ENCODE measurements around the gene UGGT2. TPM values are rescaled to one million over a fixed set of nuclear protein-coding genes. Genes with fewer than 3 reads are reported as not detected.

UGGT2 gene
- total and polyA plus RNA-seq, 4 donors: 7.6 to 60.2 (median 16.3) TPM

DNA sequence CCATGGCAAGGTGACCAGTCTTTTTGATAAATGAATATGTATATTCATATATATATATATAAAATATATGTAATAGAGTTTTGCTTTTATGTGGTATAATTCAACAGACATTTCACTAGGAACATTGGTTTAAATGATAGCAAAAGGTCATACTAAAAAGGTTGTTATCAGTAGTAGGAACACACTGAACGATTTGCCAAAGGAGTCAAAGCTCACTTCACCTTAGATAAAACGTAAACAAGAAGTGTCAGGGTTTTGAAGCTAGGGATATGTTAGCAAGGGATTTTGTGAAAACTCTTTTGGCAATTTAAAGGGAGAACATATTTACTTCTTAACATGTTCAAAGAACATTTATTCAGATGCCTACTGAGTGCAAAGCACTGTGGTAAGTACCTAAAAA lies 28.7 kb upstream of the UGGT2 start:
- Histone ChIP-seq H3K27ac (ENCODE audit: low read depth in 1 of 2, low read length in 1 of 2) (no peak overlapping the region), H3K9me3 (ENCODE audit: control insufficient read depth in 4 of 4, insufficient read depth in 3 of 4, low read length in 3 of 4) (no peaks in the 10 kb centered on the region), H3K9ac (ENCODE audit: insufficient read depth in 1 of 2, low read length in 2 of 2) (no peak overlapping the region), H3K4me1 (ENCODE audit: control insufficient read depth in 5 of 5, insufficient read depth in 5 of 5, low read length in 5 of 5) (no peaks in the 10 kb centered on the region), H3K27me3 (ENCODE audit: control insufficient read depth in 3 of 3, insufficient read depth in 3 of 3, low read length in 2 of 3) (peaks cover 0 to 28% (median 9%) of the 10 kb centered on the region in 3 donors), H3K4me3 (no peak overlapping the region), H3K36me3 (ENCODE audit: control insufficient read depth in 4 of 4, insufficient read depth in 4 of 4, low read length in 4 of 4) (no peaks in the 10 kb centered on the region)
- TF ChIP-seq, protein P1, sequence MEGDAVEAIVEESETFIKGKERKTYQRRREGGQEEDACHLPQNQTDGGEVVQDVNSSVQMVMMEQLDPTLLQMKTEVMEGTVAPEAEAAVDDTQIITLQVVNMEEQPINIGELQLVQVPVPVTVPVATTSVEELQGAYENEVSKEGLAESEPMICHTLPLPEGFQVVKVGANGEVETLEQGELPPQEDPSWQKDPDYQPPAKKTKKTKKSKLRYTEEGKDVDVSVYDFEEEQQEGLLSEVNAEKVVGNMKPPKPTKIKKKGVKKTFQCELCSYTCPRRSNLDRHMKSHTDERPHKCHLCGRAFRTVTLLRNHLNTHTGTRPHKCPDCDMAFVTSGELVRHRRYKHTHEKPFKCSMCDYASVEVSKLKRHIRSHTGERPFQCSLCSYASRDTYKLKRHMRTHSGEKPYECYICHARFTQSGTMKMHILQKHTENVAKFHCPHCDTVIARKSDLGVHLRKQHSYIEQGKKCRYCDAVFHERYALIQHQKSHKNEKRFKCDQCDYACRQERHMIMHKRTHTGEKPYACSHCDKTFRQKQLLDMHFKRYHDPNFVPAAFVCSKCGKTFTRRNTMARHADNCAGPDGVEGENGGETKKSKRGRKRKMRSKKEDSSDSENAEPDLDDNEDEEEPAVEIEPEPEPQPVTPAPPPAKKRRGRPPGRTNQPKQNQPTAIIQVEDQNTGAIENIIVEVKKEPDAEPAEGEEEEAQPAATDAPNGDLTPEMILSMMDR (IDR thresholded peaks at IDR 0.05; ENCODE audit: control extremely low read depth, extremely low read depth): no peak
- no peak for ATAC-seq (ENCODE audit: insufficient read depth, low FRiP score)
- no peak for DNase-seq
- WGBS, 2 donors: 38 to 55% methylated on average over 2 of the region's 2 CpGs

DNA sequence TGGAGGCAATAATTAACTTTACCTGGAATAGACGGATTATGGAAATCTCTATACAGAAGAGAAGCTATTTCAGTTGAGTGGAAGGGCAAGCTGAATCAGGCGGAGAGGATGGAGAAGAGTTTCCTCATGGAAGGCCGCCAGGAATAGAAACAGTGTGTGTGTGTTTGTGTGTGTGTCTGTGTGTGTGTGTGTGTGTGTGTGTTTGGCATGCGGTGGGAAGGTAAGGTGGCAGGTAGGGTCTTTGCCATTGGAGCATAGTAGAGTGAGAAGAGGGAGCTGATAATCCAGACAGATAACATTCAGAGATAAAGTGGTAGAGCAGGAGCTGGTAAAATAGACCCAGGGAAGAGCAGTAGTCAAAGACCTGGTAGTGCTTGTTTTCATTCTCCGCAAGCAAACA lies 27.5 kb upstream of the UGGT2 start:
- 87 to 89% methylated on average over 5 of the region's 5 CpGs for WGBS, 2 donors
- no peaks in the 10 kb centered on the region for H3K36me3 ChIP-seq (ENCODE audit: control insufficient read depth in 4 of 4, insufficient read depth in 4 of 4, low read length in 4 of 4)
- DNase-seq: no peak
- H3K27me3 ChIP-seq (ENCODE audit: control insufficient read depth in 3 of 3, insufficient read depth in 3 of 3, low read length in 2 of 3): peaks cover 0 to 19% (median 6%) of the 10 kb centered on the region in 3 donors
- ATAC-seq (ENCODE audit: insufficient read depth, low FRiP score): no peak
- no peaks in the 10 kb centered on the region for H3K4me1 ChIP-seq (ENCODE audit: control insufficient read depth in 5 of 5, insufficient read depth in 5 of 5, low read length in 5 of 5)
- TF ChIP-seq, protein P1 (IDR thresholded peaks at IDR 0.05; ENCODE audit: control extremely low read depth, extremely low read depth): no peak
- H3K4me3 ChIP-seq: no peak overlapping the region
- H3K27ac ChIP-seq (ENCODE audit: low read depth in 1 of 2, low read length in 1 of 2): no peak overlapping the region
- no peaks in the 10 kb centered on the region for H3K9me3 ChIP-seq (ENCODE audit: control insufficient read depth in 4 of 4, insufficient read depth in 3 of 4, low read length in 3 of 4)
- no peak overlapping the region for H3K9ac ChIP-seq (ENCODE audit: insufficient read depth in 1 of 2, low read length in 2 of 2)

DNA sequence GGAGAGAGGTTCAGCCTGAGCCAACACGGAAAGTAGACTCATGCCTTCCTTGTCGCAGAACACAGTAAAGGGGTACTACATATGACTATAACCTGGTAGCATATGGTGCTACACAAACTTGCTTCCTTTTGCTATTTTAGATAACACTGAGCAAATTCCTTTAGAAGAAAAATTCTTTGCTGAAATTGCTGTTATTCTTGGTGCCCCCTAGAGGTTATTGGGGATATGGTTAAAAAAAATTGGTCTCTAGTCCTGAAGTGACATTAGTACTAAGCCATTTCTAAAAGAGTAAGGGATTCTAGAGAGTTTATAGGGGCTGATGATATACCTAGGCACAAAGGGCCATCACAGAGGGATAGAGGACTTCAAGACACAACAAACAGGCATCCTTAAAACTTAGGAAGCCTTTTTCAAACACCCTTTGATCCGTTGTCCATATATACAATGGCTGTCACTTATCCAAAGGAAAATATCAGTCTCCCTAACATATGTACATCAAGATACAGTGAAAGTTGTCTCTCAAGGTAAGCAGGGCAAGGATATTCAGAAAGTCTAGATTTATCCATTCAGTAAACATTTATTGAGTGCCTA lies 22.8 kb upstream of the UGGT2 start:
- Histone ChIP-seq H3K27me3 (ENCODE audit: control insufficient read depth in 3 of 3, insufficient read depth in 3 of 3, low read length in 2 of 3) (peaks cover 0 to 16% (median 12%) of the 10 kb centered on the region in 3 donors), H3K9me3 (ENCODE audit: control insufficient read depth in 4 of 4, insufficient read depth in 3 of 4, low read length in 3 of 4) (no peaks in the 10 kb centered on the region), H3K9ac (ENCODE audit: insufficient read depth in 1 of 2, low read length in 2 of 2) (no peak overlapping the region), H3K4me3 (no peak overlapping the region), H3K4me1 (ENCODE audit: control insufficient read depth in 5 of 5, insufficient read depth in 5 of 5, low read length in 5 of 5) (no peaks in the 10 kb centered on the region), H3K27ac (ENCODE audit: low read depth in 1 of 2, low read length in 1 of 2) (no peak overlapping the region), H3K36me3 (ENCODE audit: control insufficient read depth in 4 of 4, insufficient read depth in 4 of 4, low read length in 4 of 4) (no peaks in the 10 kb centered on the region)
- WGBS, 2 donors: 72 to 76% methylated on average over 3 of the region's 3 CpGs
- ATAC-seq (ENCODE audit: insufficient read depth, low FRiP score): no peak
- DNase-seq: peak in 1 of 3 donors; percentile 23
- TF ChIP-seq, protein P1 (IDR thresholded peaks at IDR 0.05; ENCODE audit: control extremely low read depth, extremely low read depth): no peak

DNA sequence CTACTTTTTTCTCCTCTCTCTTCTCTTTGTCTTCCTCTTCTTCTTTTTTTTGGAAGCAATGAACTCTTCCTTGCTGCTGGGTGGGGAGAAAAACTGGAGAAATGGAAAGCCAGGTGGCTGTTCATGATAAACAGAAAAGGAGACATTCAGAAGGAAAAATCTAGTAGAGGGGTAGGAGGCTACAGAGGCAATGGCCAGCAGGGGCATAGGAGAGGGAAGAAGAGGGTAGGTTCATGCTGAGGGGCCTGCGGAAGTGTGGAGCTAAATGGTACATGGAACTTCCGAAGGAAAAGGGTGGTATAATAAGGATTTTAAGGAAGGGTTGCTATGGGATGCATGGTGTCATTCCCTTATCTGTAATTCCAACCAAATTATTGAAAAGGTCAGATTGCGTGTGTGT lies 19.2 kb upstream of the UGGT2 start:
- Histone ChIP-seq H3K4me1 (ENCODE audit: control insufficient read depth in 5 of 5, insufficient read depth in 5 of 5, low read length in 5 of 5) (no peaks in the 10 kb centered on the region), H3K27ac (ENCODE audit: low read depth in 1 of 2, low read length in 1 of 2) (no peak overlapping the region), H3K4me3 (no peak overlapping the region), H3K9ac (ENCODE audit: insufficient read depth in 1 of 2, low read length in 2 of 2) (no peak overlapping the region), H3K9me3 (ENCODE audit: control insufficient read depth in 4 of 4, insufficient read depth in 3 of 4, low read length in 3 of 4) (no peaks in the 10 kb centered on the region), H3K36me3 (ENCODE audit: control insufficient read depth in 4 of 4, insufficient read depth in 4 of 4, low read length in 4 of 4) (no peaks in the 10 kb centered on the region), H3K27me3 (ENCODE audit: control insufficient read depth in 3 of 3, insufficient read depth in 3 of 3, low read length in 2 of 3) (peaks cover 0 to 20% (median 3%) of the 10 kb centered on the region in 3 donors)
- WGBS, 2 donors: 88 to 89% methylated on average over 3 of the region's 3 CpGs
- DNase-seq (no peak), ATAC-seq (ENCODE audit: insufficient read depth, low FRiP score) (no peak)
- TF ChIP-seq, protein P1 (IDR thresholded peaks at IDR 0.05; ENCODE audit: control extremely low read depth, extremely low read depth): no peak
